Measurements from ENCODE around the gene HSPB6.
"Not testable (repeated sequence)": the region's sequence is repeated elsewhere in the genome, so short reads cannot be mapped to it uniquely, and the experiment has no call there.

Gene HSPB6

DNA sequence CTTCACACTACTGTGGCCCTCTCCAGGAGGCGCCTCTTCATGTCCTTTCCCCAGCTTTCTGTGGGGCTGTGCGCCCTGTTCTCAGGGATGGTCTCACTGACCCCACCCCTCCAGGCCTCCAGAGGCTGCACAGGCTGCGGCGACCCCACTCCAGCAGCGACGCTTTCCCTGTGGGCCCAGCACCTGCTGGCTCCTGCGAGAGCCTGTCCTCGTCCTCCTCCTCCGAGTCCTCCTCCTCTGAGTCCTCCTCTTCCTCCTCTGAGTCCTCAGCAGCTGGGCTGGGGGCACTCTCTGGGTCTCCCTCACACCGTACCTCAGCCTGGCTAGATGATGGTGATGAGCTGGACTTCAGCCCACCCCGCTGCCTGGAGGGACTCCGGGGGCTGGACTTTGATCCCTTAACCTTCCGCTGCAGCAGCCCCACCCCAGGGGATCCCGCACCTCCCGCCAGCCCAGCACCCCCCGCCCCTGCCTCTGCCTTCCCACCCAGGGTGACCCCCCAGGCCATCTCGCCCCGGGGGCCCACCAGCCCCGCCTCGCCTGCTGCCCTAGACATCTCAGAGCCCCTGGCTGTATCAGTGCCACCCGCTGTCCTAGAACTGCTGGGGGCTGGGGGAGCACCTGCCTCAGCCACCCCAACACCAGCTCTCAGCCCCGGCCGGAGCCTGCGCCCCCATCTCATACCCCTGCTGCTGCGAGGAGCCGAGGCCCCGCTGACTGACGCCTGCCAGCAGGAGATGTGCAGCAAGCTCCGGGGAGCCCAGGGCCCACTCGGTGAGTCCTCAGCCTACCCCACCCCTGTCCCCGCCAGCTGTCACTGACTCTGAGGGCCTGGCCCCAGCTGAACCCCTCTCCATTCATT, 29.7 kb upstream of the HSPB6 start:
- DNase-seq (ENCODE audit: low read depth in 2 of 2), result no peak

DNA sequence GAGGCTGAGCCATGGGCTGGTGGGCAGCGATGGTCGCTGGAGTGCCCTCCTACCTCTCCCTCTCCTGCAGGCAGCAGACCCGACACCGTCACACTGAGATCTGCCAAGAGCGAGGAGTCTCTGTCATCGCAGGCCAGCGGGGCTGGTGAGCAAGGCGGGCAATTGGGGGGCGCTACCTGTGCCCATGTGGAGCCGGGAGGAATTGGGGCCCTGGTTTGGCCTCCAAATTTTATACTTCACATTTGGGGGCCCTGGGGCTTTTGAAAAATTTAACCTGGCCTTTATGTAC, 28.5 kb upstream of the HSPB6 start:
- DNase-seq (ENCODE audit: low read depth in 2 of 2), result no peak

DNA sequence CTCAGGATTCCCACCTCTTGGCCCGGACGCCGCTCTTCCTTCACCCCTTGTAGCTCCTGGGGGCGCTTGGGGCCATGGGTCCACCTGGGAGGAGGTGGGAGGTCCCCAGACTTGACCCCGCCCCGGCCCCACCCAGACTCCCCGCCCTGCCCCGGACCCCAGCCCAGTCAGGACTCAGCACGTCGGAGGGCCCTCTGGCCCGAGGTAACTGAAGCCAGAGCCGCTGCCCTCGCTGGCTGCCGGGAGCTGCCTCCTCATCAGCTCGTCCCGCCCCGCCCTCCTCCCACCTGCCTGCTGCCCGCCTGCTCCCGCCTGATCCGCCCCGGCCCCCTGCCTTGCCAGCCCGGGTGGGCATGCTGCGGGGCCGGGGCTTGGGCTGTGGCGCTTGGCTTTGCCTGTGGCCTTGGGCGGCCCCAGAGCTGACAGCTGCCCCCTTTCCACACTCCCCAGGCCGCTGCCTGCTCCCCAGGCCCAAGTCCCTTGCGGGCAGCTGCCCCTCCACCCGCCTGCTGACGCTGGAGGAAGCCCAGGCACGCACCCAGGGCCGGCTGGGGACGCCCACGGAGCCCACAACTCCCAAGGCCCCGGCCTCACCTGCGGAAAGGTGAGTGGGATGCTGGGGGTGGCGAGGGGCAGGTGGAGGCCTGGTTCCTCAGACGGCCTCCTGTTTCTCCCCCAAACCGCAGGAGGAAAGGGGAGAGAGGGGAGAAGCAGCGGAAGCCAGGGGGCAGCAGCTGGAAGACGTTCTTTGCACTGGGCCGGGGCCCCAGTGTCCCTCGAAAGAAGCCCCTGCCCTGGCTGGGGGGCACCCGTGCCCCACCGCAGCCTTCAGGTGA, 27.9 kb upstream of the HSPB6 start:
- DNase-seq (ENCODE audit: low read depth in 2 of 2), result no peak

DNA sequence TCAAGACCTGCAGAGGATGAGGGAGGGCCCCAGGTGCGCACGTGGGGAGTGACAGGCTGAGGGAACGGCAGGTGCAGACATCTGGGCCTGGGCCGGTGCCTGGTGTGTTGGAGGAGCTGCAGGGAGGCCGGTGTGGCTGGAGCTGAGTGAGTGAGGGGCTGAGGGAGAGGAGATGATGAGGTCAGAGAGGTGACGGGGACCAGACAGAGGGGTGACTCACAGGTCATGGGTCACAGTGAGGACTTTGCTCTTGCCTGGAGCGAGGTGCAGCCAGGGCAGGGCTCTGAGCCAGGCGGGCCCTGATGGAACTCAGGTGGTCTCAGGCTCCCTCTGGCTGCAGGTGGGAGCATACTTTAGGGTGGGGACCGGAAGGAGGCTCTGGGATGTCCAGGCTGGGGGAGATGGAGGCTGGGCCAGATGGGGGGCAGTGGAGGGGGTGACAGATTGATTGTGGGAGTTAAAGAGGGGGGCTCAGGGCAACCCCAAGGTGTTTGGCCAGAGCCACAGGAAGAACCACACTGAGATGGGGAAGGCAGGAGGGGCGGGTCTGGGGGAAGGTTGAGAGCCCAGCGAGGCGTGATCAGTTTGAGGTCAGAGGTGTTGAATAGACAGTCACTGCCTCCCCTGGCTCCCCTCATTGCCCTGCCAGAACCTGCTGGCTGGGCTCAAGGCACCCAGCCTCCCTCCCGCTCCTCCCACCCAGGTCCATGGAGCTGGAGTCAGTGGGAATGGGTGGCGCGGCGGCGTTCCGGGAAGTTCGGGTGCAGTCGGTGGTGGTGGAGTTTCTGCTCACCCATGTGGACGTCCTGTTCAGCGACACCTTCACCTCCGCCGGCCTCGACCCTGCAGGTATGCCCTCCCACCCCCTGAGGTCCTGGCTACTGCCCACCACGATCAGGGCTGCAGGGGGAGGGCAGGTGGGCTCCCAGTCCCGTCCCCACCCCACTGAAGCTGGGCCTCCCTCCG, 26.9 kb upstream of the HSPB6 start:
- no peak for DNase-seq (ENCODE audit: low read depth in 2 of 2)

DNA sequence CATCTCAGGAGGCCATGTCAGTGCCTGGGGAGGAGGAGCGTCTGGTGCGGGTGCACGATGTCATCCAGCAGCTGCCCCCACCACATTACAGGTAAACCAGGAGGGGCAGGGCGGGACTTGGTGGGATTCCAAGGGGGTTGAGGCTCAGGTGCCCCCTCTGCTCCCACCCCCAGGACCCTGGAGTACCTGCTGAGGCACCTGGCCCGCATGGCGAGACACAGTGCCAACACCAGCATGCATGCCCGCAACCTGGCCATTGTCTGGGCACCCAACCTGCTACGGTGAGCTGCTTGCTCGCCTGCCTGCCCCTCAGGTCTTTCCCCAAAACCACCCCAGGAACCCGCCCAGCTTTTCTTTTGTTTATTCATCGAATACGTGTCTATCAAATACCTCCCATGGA, 25.8 kb upstream of the HSPB6 start:
- DNase-seq (ENCODE audit: low read depth in 2 of 2), result no peak

DNA sequence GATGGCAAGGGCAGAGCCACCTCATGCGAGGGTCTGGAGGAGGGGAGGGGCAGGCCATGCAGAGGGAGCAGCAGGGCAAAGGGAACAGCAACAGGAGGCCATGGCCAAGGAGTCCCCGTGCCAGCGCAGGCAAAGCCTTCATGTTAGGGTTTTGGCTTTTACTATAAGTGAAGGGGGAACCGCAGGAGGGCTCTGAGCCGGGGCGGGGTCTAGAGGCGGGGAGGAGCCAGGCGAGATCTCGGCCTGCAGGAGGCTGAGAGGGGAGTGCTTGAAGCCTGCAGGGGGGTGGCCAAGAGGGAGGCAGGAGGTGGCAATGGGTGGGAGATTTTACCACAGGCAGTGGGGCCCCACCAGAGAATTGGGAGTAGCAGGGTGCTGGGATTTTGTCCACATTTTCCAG, 24.8 kb upstream of the HSPB6 start:
- no peak for DNase-seq (ENCODE audit: low read depth in 2 of 2)

DNA sequence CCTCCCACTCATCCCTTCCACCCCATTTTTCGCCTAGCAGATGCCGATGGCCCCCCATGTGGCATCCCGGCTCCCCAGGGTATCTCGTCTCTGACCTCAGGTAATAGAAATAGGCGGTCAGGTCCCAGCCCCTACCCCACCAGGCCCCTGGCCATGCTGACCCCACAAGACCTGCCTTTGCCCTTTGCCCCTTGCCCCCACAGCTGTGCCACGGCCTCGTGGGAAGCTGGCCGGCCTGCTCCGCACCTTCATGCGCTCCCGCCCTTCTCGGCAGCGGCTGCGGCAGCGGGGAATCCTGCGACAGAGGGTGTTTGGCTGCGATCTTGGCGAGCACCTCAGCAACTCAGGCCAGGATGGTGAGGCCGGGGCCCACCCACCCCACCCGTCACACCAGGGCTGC, 23.9 kb upstream of the HSPB6 start:
- DNase-seq (ENCODE audit: low read depth in 2 of 2), result no peak

DNA sequence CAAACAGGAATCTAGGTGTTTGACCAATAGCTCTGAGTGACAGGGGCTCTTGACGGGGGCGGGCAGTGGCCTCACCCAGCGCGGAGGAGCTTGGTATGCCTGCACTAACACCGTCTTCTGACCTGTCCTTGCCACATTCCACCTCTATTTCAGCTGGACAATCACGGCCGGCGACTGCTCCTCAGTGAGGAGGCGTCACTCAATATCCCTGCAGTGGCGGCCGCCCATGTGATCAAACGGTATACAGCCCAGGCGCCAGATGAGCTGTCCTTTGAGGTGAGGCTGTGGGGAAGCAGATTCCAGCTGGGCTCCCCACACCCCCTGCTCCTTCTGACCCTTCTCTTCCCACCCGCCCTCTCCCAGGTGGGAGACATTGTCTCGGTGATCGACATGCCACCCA, 23.2 kb upstream of the HSPB6 start:
- no peak for DNase-seq (ENCODE audit: low read depth in 2 of 2)

DNA sequence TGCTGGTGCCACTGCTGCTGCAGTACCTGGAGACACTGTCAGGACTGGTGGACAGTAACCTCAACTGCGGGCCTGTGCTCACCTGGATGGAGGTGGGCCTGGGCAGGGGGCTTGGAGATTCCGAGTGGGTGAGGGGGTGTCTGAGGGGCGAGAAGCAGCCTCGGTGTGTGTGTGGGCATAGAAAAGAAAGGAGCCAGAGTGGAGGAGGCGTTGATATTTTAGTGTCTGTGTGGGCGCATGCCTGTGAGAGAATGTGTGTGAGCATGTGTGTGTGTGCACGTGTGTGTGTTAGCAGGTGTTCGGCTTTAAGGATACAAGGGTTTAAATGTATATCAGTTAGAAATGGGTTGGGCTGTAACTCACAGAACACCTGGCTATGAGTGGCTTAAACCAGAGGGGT, 22.2 kb upstream of the HSPB6 start:
- no peak for DNase-seq (ENCODE audit: low read depth in 2 of 2)

DNA sequence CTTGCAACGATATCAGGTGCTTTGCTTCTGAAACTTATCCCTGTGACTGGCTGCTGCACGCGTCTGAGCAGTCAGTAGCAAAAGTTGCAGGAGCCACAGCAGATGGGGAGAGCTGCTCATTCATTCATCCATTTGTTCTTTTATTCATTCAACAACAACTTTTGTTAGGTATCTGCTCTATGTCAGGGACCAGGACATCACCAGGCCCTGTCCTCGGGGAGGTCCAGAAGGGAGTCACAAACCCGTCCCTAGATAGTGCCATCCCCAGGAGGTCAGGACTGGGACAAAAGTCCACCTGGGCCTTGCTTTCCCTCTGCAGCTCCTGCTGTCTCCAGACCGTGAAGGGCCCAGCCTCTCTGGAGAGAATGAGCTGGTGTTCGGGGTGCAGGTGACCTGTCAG, 21.1 kb upstream of the HSPB6 start:
- no peak for DNase-seq (ENCODE audit: low read depth in 2 of 2)

DNA sequence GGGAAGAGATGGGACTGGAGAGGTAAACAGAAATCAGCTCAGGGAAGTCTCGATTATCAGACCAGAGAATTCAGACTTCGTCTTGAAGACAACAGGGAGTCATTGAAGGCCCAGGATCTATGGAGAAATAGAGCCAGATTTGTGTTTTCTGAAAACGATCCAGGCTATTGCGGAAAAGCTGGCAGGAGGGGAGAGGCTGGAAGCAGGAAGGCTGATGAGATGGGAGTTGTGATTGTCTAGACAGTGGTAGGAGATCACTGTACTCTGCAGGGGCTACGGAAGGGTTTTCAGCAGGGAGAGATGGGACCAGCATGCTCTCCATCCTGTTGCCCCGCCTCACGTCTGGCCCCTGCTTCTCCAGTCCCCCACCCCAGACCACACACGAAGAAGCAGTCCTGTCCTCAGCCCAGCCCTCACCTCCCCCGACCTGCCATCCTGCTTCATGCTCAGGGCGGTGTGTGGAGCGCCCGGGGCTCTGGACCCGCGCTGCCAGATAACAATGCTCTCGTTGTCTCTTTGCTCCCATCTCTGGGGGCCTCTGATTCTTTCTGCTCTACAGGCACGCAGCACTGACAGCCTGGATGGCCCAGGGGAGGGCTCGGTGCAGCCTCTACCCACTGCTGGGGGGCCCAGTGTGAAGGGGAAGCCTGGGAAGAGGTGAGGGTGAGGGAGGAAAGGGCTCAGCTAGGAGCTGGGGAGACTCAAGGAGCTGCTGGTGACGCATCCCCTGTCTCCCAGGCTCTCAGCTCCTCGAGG, 20.4 kb upstream of the HSPB6 start:
- no peak for DNase-seq (ENCODE audit: low read depth in 2 of 2)

DNA sequence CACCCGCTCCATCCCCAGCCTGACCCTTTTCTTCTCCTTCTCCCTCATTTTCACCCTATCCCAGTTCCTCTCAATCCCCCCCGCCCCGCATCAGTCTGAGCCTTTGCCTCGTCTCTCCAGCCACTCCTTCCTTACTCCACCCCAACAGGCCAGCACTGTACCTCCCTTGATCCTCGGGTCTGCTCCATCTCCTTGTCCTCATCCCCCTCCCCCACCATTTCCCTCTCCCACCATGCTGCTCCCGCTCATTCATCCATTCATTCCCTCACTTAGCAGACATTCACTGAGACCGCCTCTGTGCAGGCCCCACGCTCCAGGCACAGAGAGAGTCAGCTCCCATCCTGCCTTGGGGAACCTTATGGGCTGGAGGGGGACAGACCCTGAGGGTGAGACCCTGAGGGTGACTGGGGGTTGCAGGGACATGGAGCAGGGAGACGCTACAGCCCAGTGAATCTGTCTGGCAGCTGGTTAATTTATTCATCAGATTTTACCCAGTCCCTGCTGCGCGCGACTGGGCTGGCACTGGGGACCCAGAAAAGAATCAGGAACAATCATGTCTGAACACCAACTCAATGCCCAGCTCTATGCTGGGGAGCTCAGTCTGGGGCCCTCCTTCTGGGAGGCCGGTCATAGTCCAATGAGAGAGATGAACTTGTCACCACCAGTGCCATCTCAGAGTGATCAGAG, 19.4 kb upstream of the HSPB6 start:
- DNase-seq (ENCODE audit: low read depth in 2 of 2), result no peak

DNA sequence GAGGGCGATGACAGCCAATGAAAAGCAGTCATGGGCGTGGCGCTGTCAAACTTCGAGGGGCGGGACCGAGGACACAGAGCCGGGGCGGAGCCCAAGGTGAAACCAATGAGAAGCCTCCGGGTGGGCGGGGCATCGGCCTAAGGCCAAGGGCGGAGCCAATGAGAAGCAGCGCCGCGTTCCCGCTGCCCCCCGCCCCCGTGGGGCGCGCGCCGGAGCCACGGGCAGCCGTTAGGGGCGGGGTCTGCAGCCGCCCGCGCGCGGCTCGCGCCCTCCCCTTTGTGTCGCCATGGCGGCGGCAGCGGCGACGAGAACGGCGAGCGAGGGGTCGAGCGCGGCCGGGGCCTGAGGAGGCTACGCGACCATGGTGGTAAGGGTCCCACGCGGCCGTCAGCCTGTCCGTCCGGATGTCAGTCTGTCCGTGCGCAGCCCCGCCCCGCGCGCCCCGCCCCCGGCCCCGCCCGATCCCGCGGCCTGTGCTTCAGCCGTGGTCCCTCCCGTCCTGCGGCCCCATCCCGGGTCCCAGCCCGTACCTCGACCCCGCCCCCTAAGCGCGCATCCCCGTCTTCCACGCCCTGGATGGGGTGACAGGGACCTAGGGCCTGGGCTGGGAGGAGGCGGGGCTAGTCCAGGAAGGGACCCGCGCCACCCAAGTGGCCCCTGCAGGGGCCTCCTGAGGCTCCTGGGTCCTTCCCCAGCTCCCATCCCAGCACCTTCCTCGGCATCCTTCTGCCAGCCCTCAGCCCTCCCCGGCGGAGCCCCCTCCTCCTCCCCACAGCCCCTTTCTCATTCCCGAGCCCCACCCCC, 18.7 kb upstream of the HSPB6 start, which contains the start of gene ARHGAP33:
Gene ARHGAP33 (plus strand): TSS at position 267 of the 804 bp plus-strand sequence. CDS start 95 bp downstream, at position 362.
- DNase-seq (ENCODE audit: low read depth in 2 of 2), result peak; percentile 93 to 97

DNA sequence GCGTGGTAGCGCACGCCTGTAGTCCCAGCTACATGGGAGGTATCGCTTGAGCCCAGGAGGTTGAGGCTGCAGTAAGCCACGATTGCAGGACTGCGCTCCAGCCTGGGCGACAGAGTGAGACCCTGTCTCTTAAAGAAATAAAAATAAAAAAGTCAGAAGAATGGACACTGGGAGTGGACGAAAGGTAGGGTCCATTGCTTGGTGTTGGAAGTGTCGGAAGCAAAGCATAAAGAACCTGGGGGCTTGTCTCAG, 18.1 kb upstream of the HSPB6 start:
- no peak for DNase-seq (ENCODE audit: low read depth in 2 of 2)

DNA sequence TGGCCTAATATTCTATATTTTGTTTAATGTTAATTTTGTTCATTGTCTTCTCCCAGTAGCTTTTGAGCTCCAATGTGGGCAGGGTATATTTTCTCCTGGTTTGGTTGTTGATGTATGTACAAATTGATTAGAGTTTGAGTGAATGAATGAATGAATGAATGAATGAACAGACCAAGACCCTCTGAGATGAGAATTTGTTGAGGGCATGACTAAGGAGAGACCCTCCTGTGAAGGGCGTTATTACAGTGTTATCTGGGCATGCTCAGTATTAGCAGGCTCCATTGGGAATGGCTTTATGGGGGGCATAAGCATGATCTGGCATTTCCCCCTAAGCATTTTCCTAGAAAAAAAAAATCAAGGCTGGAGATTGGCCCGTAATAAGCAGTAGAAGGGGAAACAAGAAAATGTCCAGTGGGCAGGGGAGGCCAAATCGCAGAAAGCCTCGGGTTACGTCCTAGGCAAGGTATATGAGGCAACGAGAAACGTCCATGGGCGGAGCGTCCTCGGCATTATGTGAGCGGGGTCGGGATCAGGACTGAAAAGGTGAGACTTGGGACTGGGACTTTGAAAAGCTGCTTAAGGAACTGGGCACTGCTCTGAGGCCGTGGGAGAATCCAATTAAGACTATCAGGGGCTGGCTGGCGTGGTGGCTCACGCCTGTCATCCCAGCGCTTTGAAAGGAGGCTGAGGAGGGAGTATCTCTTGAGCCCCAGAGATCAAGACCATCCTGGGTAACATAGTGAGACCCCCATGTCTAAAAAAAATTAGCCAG, 17.6 kb upstream of the HSPB6 start:
- DNase-seq (ENCODE audit: low read depth in 2 of 2), result no peak

DNA sequence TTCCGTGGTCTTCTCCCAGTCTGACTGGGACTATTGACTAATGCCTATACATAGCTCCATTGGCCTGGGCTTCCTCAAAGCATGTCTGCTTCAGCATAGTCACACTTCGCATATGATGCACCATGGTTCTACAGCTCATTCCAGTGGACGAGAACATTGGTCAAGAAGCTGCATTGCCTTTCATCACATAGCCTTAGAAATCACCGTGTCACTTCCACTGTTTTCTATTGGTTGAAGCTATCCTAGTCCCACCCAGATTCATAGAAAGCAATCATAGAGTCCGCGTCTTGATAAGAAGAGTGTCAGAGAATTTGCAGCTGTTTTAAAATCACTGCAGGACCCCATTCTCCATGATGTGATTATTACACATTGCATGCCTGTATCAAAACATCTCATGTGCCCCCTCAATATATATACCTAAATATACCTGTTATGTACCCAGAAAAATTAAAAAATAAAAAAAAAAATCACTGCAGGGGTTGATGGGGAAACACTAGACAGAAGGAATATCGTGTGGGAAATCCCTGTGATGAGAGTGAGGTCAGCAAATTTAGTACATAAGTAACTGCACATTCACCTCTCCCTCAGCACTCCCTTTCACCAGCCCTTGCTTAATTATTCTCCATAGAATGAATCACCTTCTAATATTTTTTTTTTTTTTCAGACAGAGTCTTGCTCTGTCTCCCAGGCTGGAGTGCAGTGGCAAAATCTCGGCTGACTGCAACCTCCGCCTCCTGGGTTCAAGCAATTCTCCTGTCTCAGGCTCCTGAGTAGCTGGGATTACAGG, 16.4 kb upstream of the HSPB6 start:
- DNase-seq (ENCODE audit: low read depth in 2 of 2), result no peak

DNA sequence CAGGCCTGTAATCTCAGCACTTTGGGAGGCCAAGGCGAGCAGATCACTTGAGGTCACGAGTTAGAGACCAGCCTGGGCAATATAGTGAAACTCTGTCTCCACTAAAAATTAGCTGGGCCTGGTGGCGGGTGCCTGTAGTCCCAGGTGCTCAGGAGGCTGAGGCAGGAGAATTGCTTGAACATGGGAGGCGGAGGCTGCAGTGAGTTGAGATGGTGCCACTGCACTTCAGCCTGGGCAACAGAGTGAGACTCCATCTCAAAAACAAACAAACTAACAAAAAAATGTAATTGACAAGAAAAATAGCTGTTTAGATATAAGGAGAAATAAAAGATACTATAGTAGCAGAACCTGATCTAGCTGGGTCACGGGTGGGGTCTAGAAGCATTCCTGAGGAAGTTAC, 15.5 kb upstream of the HSPB6 start:
- not testable (repeated sequence) for DNase-seq (ENCODE audit: low read depth in 2 of 2)

DNA sequence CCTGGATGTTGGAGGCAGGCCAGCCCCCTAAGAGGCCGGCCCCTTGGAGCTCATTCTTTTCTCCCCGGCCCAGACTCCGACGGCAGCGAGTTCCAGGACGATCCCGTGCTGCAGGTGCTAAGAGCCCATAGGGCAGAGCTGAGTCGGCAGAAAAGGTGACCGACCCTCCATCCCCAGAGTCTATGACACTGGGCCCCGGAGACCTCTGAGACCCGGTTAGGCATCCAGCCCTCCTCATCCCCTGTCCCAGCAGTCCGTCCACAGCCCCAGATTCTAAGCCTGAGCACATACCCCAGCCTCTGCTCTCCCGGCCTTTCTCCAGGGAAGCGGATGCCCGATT, 11.2 kb upstream of the HSPB6 start:
- no peak for DNase-seq (ENCODE audit: low read depth in 2 of 2)

Measured in stimulated activated CD8-positive, alpha-beta memory T cell treated with anti-CD3 and anti-CD28 coated beads, Interleukin-15, amount 100 ng/mL, for 4 hours (primary cell).